Naive thymus-derived CD8-positive, alpha-beta T cell (primary cell): ENCODE results near the gene MTMR12. TPM values are rescaled to one million over a fixed set of nuclear protein-coding genes. Genes with fewer than 3 reads are reported as not detected.

Source experiments
- ATAC-seq, 2 donors: fragments of 150-1000 bp; cut with Tn5 transposase in 1 of 2; sonication (Bioruptor Pico), chemical (Tn5 transposase) in 1 of 2; 1 replicate in 1 of 2; 2 replicates in 1 of 2; pipeline ENCODE4 v1.10.0; 2021; ENCODE audit warnings: mild to moderate bottlenecking in 2 of 2, moderate library complexity in 2 of 2
- POLR2A ChIA-PET: fragments of 350-600 bp; sonication (Branson Sonifier 250); formaldehyde crosslinking; loops from one replicate; lab custom pipeline; 2021; ENCODE audit warnings: antibody characterized with exemption; lab: Charles Lee
- DNase-seq, 10 donors: peaks; one replicate each; pipeline versions ENCODE4 v3.0.0 to v3.0.0-alpha.2; 2020 to 2022
- H3K27ac Mint-ChIP-seq, 10 donors: one replicate each; pipeline ENCODE4 v1.8.0; 2020 to 2022; ENCODE audit warnings: mild to moderate bottlenecking in 10 of 10, mixed read lengths in 10 of 10, moderate library complexity in 4 of 10, inconsistent platforms in 1 of 10
- H3K27me3 Mint-ChIP-seq, 5 donors: one replicate each; pipeline ENCODE4 v1.8.0; 2021 to 2022; ENCODE audit warnings: mixed read lengths in 5 of 5
- H3K36me3 Mint-ChIP-seq, 3 donors: one replicate each; pipeline ENCODE4 v1.8.0; 2020 to 2022; ENCODE audit warnings: mixed read lengths in 3 of 3, mild to moderate bottlenecking in 2 of 3, inconsistent platforms in 1 of 3
- H3K4me1 Mint-ChIP-seq, 4 donors: one replicate each; pipeline ENCODE4 v1.8.0; 2021 to 2022; ENCODE audit warnings: mixed read lengths in 4 of 4
- H3K4me3 Mint-ChIP-seq, 10 donors: one replicate each; pipeline ENCODE4 v1.8.0; 2020 to 2022; ENCODE audit warnings: mild to moderate bottlenecking in 10 of 10, mixed read lengths in 10 of 10, moderate library complexity in 6 of 10, inconsistent platforms in 1 of 10
- H3K9me3 Mint-ChIP-seq, 9 donors: one replicate each; pipeline ENCODE4 v1.8.0; 2020 to 2022; ENCODE audit warnings: mixed read lengths in 9 of 9, mild to moderate bottlenecking in 3 of 9, inconsistent platforms in 1 of 9, moderate library complexity in 1 of 9
- polyA plus RNA-seq, 3 donors: library from polyadenylated mRNA; unstranded; fragments of 300-500 nt; fragmentation: Illumina TruSeq; gene quantifications; one replicate each; pipeline ENCODE4 v1.2.3, GENCODE V29; 2021
- total RNA-seq, 8 experiments: library from RNA in 2 of 8; stranded (reverse) in 2 of 8; gene quantifications; one replicate each; pipeline ENCODE4 v1.2.3 and lab custom pipeline; 2021 to 2026

The MTMR12 gene
- total and polyA plus RNA-seq, 5 experiments from 2014 or later, result 14.2 to 32.5 (median 17.2) TPM

DNA sequence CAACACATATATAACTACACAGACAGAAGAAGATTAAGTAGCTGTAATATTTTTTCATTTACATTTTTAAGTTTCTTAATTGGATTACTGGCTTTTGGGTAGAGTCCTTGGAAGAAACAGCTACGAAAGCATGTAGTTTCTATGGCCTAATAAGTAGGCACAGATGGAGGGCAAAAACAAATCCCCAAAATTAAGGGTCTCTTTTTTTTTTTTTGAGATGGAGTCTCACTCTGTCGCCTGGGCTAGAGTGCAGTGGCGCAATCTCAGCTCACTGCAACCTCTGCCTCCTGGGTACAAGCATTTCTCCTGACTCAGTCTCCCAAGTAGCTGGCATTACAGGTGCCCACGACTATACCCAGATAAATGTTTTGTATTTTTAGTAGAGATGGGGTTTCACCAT lies 27.1 kb upstream of the MTMR12 start:
- no peak for DNase-seq
- POLR2A ChIA-PET, result no interaction called here
- peaks cover 0 to 9% (median 1%) of the 10 kb centered on the region in 5 donors for H3K27me3 Mint-ChIP-seq
- ATAC-seq, result no peak
- no peak overlapping the region for H3K27ac Mint-ChIP-seq
- H3K9me3 Mint-ChIP-seq, result peaks cover 0 to 34% (median 17%) of the 10 kb centered on the region in 9 donors
- H3K36me3 Mint-ChIP-seq, result peaks cover 0 to 17% (median 6%) of the 10 kb centered on the region in 3 donors
- no peak overlapping the region for H3K4me3 Mint-ChIP-seq
- H3K4me1 Mint-ChIP-seq, result no peaks in the 10 kb centered on the region

DNA sequence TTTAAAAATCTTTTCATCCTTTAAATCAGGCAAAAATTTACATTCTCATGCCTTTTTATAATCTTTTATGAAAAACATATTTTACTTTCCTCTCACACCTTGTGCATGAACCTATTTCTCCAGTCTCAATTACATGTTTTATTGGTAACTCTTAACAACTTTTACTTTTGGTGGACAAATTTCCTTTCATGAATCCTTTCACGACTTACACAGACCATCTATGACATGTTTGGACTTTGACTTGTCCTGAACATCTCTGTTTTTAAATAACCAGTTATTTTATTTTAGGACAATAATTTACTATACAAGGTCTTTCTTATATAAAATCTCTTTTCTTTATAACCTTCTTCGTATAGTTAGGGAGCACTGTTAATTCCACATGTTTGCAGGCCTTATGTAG lies 26.5 kb upstream of the MTMR12 start:
- H3K27ac Mint-ChIP-seq, result no peak overlapping the region
- H3K4me3 Mint-ChIP-seq, result no peak overlapping the region
- H3K4me1 Mint-ChIP-seq, result no peaks in the 10 kb centered on the region
- H3K27me3 Mint-ChIP-seq, result peaks cover 0 to 9% (median 1%) of the 10 kb centered on the region in 5 donors
- peaks cover 0 to 17% (median 6%) of the 10 kb centered on the region in 3 donors for H3K36me3 Mint-ChIP-seq
- DNase-seq (no peak), ATAC-seq (no peak)
- H3K9me3 Mint-ChIP-seq, result peaks cover 0 to 34% (median 17%) of the 10 kb centered on the region in 9 donors
- POLR2A ChIA-PET, result no interaction called here

DNA sequence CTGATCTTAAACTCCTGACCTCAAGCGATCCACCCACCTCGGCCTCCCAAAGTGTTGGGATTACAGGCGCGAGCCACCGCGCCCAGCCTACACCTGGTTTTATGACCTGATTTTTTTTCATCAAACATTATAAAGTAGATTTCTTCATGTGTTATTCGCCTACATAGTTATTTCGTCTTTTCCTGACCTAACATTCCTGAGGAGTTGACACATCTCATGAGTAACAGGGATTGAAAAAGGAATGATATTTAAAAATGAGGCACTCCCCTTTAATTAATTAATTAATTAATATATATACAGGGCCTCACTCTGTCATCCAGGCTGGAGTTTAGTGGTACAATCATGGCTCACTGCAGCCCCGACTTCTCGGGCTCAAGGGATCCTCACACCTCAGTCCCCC lies 20.2 kb upstream of the MTMR12 start:
- Mint-ChIP-seq H3K4me3 (no peak overlapping the region), H3K27me3 (peaks cover 0 to 1% (median 0%) of the 10 kb centered on the region in 5 donors), H3K9me3 (peaks cover 0 to 2% (median under 1%) of the 10 kb centered on the region in 9 donors), H3K27ac (no peak overlapping the region), H3K4me1 (no peaks in the 10 kb centered on the region), H3K36me3 (peaks cover 0 to under 1% (median 0%) of the 10 kb centered on the region in 3 donors)
- DNase-seq, result no peak
- POLR2A ChIA-PET, result no interaction called here
- ATAC-seq, result no peak

DNA sequence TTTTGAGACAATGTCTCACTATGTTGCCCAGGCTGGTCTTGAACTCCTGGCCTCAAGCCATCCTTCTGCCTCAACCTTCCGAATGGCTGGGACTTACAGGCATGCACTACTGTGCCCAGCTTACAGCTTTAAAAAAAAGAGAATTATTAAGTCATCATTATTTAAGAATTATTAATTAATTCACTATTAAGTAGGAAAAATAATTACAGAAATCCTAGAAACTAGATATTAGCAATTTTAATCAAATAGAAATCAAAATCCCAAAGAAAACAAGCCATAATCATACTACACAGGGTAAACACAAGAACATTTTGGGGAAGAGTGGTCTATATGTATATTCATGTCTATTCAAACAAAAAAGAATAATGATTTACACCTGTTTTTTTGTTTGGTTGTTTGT lies 19.6 kb upstream of the MTMR12 start:
- DNase-seq (no peak), ATAC-seq (no peak)
- Mint-ChIP-seq H3K27ac (no peak overlapping the region), H3K4me3 (no peak overlapping the region), H3K4me1 (no peaks in the 10 kb centered on the region), H3K36me3 (no peaks in the 10 kb centered on the region), H3K9me3 (peaks cover 0 to 2% (median 0%) of the 10 kb centered on the region in 9 donors), H3K27me3 (peaks cover 0 to 1% (median 0%) of the 10 kb centered on the region in 5 donors)
- POLR2A ChIA-PET, result no interaction called here

DNA sequence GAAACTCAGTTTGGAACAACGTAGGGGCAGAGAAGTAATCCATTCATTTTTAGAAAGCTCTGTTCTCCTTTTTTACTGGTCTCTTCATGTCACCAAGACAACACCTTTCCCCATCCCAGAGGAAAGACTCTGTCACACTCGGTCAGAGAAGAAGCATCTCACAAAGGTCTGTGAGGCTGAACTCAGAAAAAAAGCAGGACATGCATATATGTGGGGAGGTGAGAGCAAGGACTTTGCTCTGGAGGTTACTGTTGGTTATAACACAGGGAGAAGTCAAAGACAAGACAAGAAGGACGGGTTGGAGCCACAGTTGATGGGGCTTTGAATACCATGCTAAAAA lies 19.2 kb upstream of the MTMR12 start:
- H3K4me3 Mint-ChIP-seq, result no peak overlapping the region
- no peaks in the 10 kb centered on the region for H3K4me1 Mint-ChIP-seq
- peaks cover 0 to 2% (median 0%) of the 10 kb centered on the region in 9 donors for H3K9me3 Mint-ChIP-seq
- ATAC-seq (no peak), DNase-seq (no peak)
- peak overlapping the region in 1 of 10 donors; percentile 15 for H3K27ac Mint-ChIP-seq
- H3K36me3 Mint-ChIP-seq, result no peaks in the 10 kb centered on the region
- H3K27me3 Mint-ChIP-seq, result peaks cover 0 to 1% (median 0%) of the 10 kb centered on the region in 5 donors
- POLR2A ChIA-PET, result no interaction called here

DNA sequence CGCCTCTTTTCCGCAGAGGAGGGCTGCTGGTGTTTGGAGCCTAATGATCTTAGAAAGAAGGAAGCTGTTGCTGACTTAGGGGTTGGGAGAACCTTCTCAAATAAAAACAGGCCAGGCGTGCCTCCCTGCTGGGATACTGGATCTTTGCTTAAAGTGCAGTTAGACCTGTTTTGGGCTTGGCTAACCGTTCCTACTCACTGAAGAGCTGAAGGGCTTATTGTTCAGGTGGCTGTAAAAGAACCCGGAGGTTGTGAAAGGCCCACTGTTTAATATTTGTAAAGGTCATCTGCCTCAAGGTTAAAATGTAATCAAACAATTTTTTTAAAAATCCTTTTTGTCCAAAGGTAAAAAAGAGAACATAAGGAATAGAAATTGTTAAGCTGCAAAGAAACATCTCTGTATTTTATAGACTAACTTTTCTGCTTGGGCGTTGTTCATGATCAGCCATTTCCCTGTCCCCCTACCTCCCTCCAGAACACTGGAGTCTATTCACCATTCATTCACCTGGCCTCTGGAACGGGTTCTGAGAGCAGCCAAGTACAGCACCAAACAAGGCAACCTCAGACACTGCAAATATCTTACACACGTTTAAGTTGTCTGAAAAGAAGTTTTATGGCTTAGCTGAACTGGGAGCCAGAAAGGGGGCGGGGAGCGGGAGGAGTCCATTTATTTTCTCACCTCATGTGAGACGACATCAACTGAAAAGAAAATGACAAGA lies 18.6 kb upstream of the MTMR12 start:
- no peaks in the 10 kb centered on the region for H3K36me3 Mint-ChIP-seq
- H3K9me3 Mint-ChIP-seq, result peaks cover 0 to 2% (median 0%) of the 10 kb centered on the region in 9 donors
- H3K4me1 Mint-ChIP-seq, result no peaks in the 10 kb centered on the region
- H3K27ac Mint-ChIP-seq, result peak overlapping the region in 1 of 10 donors; percentile 15
- POLR2A ChIA-PET, result no interaction called here
- peaks cover 0 to 1% (median 0%) of the 10 kb centered on the region in 5 donors for H3K27me3 Mint-ChIP-seq
- ATAC-seq, result no peak
- no peak for DNase-seq
- H3K4me3 Mint-ChIP-seq, result no peak overlapping the region

DNA sequence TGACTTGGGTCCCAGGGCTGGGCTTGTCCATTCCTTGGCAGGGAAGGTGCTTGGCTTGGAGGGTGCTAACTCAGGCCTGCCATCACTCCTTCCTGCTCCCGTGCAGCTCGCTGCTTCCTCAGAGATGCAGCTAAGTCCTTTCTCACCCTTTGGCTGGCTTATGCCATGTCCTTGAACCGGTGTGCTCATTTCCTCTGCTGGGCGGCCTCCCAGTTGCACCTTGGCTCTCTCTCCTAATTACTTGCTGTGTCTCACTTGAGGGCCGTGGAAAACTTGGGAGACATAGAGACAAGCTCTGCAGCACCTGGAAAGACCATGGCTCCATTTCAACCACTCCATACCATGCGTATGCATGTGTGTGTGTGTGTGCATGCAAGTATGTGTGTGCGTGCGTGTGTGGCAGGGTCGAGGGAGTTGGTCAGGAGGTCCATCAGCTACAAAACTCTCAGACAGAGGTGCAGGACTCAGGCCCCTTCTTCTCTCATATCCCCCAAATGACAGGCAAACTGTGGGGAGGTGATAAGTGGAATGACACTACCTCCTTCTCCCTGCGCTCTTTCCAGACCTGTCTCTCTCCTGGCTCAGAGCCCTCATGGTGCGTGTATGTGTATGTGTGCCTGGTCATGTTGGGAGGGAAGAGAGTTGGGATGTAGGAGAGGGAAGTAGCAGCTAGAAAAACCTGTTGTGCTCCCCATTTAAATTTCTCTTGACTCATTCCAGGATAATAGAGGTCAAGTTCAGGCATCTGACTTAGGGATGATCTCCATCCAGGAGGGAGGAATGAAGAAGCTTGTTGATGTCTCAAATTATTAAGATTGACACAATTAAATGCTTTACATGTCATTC lies 17.6 kb upstream of the MTMR12 start:
- no peak for ATAC-seq
- Mint-ChIP-seq H3K27ac (no peak overlapping the region), H3K27me3 (peaks cover 0 to 1% (median 0%) of the 10 kb centered on the region in 5 donors), H3K4me3 (no peak overlapping the region), H3K4me1 (no peaks in the 10 kb centered on the region), H3K36me3 (no peaks in the 10 kb centered on the region), H3K9me3 (peaks cover 0 to 2% (median 0%) of the 10 kb centered on the region in 9 donors)
- no peak for DNase-seq
- POLR2A ChIA-PET, result interaction anchor here (1.1 kb wide), 1 partner anchor 98 kb away, joined by 5 read pairs; no protein-coding TSS in a partner anchor

DNA sequence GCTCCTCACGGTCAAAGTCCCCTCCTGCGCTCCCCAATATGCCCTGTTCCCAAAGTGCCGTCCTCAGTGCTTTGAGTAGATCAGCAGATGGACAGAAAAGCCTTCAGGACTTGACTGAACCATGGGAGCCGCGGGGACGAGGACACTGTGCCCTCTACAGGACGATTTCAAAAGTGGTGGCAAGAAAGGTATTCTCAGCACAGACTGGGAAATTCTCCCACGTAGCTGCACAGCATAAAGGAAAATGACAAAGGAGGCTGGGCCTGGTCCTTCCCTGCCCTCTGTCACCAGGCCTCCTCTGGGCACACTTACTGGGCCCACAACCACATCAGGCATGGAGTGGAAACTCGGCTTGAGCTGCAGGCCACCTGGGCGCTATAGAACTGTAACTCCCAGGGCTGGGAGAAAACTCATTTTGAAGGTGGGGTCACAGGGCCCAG lies 16.7 kb upstream of the MTMR12 start:
- peak; percentile 74 to 85 for ATAC-seq
- no peak overlapping the region for H3K4me3 Mint-ChIP-seq
- no peaks in the 10 kb centered on the region for H3K4me1 Mint-ChIP-seq
- DNase-seq, result peak; percentile 18 to 67 (median 42)
- POLR2A ChIA-PET, result interaction anchor here (1.1 kb wide), 1 partner anchor 97 kb away, joined by 5 read pairs; no protein-coding TSS in a partner anchor
- H3K27me3 Mint-ChIP-seq, result peaks cover 0 to 1% (median 0%) of the 10 kb centered on the region in 5 donors
- no peaks in the 10 kb centered on the region for H3K9me3 Mint-ChIP-seq
- H3K36me3 Mint-ChIP-seq, result no peaks in the 10 kb centered on the region
- peak overlapping the region in 1 of 10 donors; percentile 34 for H3K27ac Mint-ChIP-seq

DNA sequence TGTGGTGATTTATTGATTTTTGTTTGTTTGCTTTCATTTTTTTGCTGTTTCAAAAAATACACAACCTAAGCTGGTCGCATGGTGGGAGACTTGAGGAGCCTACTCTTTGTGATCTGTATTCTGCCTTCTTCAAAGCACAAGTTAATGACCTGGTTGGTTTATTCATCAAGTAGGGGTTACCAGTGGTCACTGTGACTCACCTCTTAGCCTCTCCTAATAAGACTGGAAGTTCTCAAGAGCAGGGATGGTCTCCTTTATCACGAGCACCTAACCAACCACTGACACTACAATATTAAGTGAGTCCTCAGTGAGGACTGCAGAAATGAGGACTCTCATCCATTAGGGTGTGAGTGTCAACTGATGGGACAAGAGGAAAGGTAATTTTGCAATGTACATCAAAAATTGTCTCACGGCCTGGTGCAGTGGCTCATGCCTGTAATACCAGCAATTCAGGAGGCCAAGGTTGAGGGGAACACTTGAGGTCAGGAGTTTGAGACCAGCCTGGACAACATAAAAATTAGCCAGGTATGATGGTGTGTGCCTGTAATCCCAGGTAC lies 13.6 kb upstream of the MTMR12 start:
- Mint-ChIP-seq H3K9me3 (peaks cover 0 to 9% (median 6%) of the 10 kb centered on the region in 9 donors), H3K27me3 (peaks cover 0 to 3% (median 0%) of the 10 kb centered on the region in 5 donors), H3K36me3 (peaks cover 3 to 6% (median 5%) of the 10 kb centered on the region in 3 donors), H3K4me1 (no peaks in the 10 kb centered on the region), H3K4me3 (no peak overlapping the region), H3K27ac (no peak overlapping the region)
- DNase-seq, result no peak
- POLR2A ChIA-PET, result no interaction called here
- no peak for ATAC-seq

DNA sequence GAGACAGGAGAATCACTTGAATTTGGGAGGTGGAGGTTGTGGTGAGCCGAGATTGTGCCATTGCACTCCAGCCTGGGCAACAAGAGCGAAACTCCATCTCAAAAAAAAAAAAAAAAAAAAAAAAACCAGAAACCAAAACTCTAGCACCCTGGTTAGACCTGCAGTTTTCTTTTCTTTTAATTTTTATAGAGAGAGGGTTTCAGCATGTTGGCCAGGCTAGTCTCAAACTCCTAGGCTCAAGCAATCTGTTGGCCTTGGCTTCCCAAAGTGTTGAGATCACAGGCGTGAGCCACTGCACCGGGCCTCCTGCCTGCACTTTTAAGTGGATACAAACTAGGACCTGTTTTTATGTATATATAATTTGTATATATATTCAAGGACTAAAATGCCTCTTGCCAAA lies 12.9 kb upstream of the MTMR12 start:
- no peak for DNase-seq
- Mint-ChIP-seq H3K4me1 (no peaks in the 10 kb centered on the region), H3K36me3 (peaks cover 3 to 6% (median 5%) of the 10 kb centered on the region in 3 donors), H3K9me3 (peaks cover 0 to 9% (median 6%) of the 10 kb centered on the region in 9 donors), H3K27ac (no peak overlapping the region), H3K4me3 (no peak overlapping the region), H3K27me3 (peaks cover 0 to 3% (median 0%) of the 10 kb centered on the region in 5 donors)
- no peak for ATAC-seq
- POLR2A ChIA-PET, result no interaction called here

DNA sequence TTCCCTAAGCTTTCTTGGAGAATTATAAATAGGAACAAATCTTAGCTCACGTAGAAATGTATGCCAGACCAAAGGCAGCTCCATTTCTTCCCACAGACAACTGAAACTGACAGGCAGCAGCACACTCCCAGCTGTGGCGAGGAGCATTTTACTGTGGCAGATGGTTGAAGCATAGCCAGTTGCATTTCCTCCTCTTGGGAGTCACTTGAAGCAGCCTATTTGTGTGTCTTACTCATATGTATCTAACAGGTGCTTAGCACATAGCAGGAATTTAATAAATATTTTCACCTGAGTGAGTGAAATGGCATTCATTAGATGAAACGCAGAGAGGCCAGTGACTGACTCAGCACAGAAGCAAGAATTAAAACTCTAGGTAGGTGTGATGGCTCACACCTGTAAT lies 12.3 kb upstream of the MTMR12 start:
- no peak for DNase-seq
- Mint-ChIP-seq H3K4me1 (no peaks in the 10 kb centered on the region), H3K36me3 (peaks cover 3 to 6% (median 5%) of the 10 kb centered on the region in 3 donors), H3K27ac (no peak overlapping the region), H3K4me3 (no peak overlapping the region), H3K9me3 (peaks cover 0 to 9% (median 6%) of the 10 kb centered on the region in 9 donors), H3K27me3 (peaks cover 0 to 3% (median 0%) of the 10 kb centered on the region in 5 donors)
- POLR2A ChIA-PET, result no interaction called here
- ATAC-seq, result no peak

DNA sequence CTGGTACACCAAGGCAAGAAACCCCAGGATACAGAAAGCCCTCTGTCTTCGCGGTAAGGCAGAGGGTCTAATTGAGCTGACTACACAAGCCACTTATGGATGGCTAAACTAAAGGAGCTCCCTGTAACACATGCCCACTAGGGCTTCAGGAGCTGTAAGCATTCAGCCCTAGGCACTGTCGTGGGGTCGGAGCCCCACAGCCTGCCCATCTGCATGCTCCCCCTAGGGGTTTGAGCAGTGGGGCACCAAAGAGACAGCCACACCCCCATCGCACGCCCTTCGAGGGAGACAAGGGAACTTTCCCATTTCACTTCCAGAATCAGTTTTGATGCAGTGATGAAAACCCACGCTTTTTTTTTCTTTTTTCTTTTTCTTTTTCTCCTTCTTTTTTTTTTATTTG lies 11.0 kb upstream of the MTMR12 start:
- H3K9me3 Mint-ChIP-seq, result peaks cover 0 to 9% (median 6%) of the 10 kb centered on the region in 9 donors
- H3K36me3 Mint-ChIP-seq, result peaks cover 3 to 6% (median 5%) of the 10 kb centered on the region in 3 donors
- ATAC-seq (no peak), DNase-seq (no peak)
- no peak overlapping the region for H3K27ac Mint-ChIP-seq
- POLR2A ChIA-PET, result no interaction called here
- H3K27me3 Mint-ChIP-seq, result peaks cover 0 to 3% (median 0%) of the 10 kb centered on the region in 5 donors
- no peak overlapping the region for H3K4me3 Mint-ChIP-seq
- H3K4me1 Mint-ChIP-seq, result no peaks in the 10 kb centered on the region
